ENCODE data around the gene RILPL2. TPM values are rescaled to one million over a fixed set of nuclear protein-coding genes. Genes with fewer than 3 reads are reported as not detected.
A peak's percentile ranks its signal among the peaks of the same experiment; 100 is the strongest.
"Not testable (repeated sequence)": the region's sequence is repeated elsewhere in the genome, so short reads cannot be mapped to it uniquely, and the experiment has no call there.

The RILPL2 gene
- total RNA-seq, 2 donors from 2014 or later: 8.6 to 11.2 TPM

GRCh38 chr12:123396543-123396942 is 39.9 kb downstream of the RILPL2 start:
- Mint-ChIP-seq H3K36me3 (peaks cover 8 to 14% of the 10 kb centered on the region in 2 donors), H3K9me3 (no peaks in the 10 kb centered on the region), H3K27ac (no peak overlapping the region)
- ATAC-seq: no peak
- no peak for DNase-seq (ENCODE audit: low spot score in 2 of 2)

GRCh38 chr12:123395236-123395635 is 41.2 kb downstream of the RILPL2 start:
- Mint-ChIP-seq H3K36me3 (peaks cover 19 to 20% of the 10 kb centered on the region in 2 donors), H3K27ac (peak overlapping the region in 1 of 2 donors; percentile 84), H3K9me3 (no peaks in the 10 kb centered on the region)
- ATAC-seq (no peak), DNase-seq (ENCODE audit: low spot score in 2 of 2) (no peak)

- Mint-ChIP-seq H3K9me3 (no peaks in the 10 kb centered on the region), H3K36me3 (peaks cover 24% of the 10 kb centered on the region in 2 donors), H3K27ac (no peak overlapping the region)
- DNase-seq (ENCODE audit: low spot score in 2 of 2) (no peak), ATAC-seq (no peak)
Observed at GRCh38 chr12:123393747-123394146, 42.7 kb downstream of the RILPL2 start.

DNA sequence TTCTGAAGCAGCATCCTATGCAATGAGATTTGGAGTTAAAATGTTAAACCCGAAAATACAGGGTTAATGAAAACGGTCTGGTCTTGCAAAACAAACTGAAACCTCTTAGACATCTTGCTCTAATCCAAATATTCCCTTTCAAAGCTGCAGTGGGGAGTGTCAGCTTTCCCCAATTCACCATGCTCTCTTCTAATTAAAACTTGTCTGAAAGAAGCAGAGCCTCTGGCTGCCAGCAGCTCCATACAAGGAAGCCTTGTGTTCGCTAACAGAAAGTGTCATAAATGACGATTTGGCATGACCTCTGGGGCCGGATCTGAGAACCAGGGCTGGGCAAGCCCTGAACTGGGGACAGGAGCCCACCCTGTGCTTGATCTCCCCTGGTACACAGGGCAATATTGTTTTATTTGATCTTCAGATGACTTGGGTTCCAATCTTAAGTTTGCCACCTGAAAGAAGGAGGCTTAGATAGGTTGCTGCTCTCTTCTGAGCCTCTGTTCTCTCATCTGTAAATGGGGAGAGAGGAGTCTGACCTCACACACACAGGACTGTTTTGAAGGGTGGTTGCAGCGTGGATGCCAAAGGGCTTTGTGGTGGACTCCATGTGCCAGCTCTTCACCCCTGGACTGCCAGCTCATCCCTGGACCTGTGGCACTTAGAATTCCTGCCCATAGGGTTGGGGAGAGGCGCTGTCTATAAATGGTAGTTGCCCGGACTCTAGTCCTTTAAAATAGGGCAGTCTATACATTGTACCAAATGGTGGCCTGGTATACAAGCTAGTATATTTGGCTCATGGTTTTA is 44.7 kb downstream of the RILPL2 start:
- Mint-ChIP-seq H3K9me3 (no peaks in the 10 kb centered on the region), H3K27ac (peak overlapping the region in 1 of 2 donors; percentile 9)

GRCh38 chr12:123390498-123391426 is 45.7 kb downstream of the RILPL2 start:
- ATAC-seq: no peak
- Mint-ChIP-seq H3K9me3 (no peaks in the 10 kb centered on the region), H3K27ac (peak overlapping the region; percentile 33 to 72), H3K36me3 (peaks cover 24% of the 10 kb centered on the region in 2 donors)
- no peak for DNase-seq (ENCODE audit: low spot score in 2 of 2)

More for the DNA sequence above, 44.7 kb downstream of the RILPL2 start:
- DNase-seq (ENCODE audit: low spot score in 2 of 2) (no peak), ATAC-seq (no peak)
- peaks cover 24% of the 10 kb centered on the region in 2 donors for H3K36me3 Mint-ChIP-seq

- peak overlapping the region; percentile 65 to 72 for H3K27ac Mint-ChIP-seq
- DNase-seq (ENCODE audit: low spot score in 2 of 2): peak; percentile 26 to 60
- peak; percentile 2 to 27 for ATAC-seq
- peaks cover 16 to 19% of the 10 kb centered on the region in 2 donors for H3K36me3 Mint-ChIP-seq
- no peaks in the 10 kb centered on the region for H3K9me3 Mint-ChIP-seq
Observed at GRCh38 chr12:123389560-123390351, 46.7 kb downstream of the RILPL2 start.

GRCh38 chr12:123388951-123389559 is 47.4 kb downstream of the RILPL2 start:
- ATAC-seq (peak in 1 of 2 donors; percentile 2), DNase-seq (ENCODE audit: low spot score in 2 of 2) (no peak)
- Mint-ChIP-seq H3K36me3 (peaks cover 15 to 17% of the 10 kb centered on the region in 2 donors), H3K9me3 (no peaks in the 10 kb centered on the region), H3K27ac (no peak overlapping the region)

DNA sequence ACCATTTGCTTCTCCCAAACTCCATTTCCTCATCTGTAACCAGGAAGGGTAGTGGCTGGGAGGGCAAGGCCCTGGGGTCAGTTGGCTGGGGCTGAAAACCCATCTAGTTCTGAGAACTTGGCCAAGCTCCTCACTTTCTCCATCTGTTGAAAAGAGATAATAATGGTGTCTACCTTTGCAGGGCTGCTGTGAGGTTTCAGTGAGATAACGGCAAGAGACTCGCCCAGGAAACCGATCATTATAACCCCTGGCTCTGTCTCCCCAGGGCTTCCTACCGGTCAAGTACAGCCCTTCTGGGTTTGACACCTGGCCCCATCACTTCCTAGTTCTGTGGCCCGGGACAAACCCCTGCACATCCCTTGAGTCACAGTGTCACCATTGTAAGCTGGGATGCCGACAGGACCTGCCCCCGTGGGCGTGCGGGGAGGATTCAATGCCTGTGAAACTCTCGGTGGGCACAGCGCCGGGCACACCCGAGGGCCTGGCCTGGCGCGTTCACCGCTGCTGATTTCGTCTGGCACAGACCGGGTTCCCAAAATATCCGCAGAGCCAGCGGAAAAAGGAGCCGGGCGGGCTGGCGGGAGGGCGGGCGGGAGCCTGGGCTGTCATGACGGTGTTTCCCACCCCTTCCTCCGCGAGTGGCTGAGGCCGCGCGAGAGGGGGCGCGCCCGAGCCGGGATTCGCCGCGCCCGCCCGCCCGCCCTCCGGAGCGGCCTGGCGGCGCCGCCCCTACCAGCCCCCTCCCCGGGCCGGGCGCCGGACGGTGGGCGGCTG is 48.1 kb downstream of the RILPL2 start:
- peaks cover 15 to 17% of the 10 kb centered on the region in 2 donors for H3K36me3 Mint-ChIP-seq

GRCh38 chr12:123387508-123388176 is 48.8 kb downstream of the RILPL2 start:
- no peak for DNase-seq (ENCODE audit: low spot score in 2 of 2)
- Mint-ChIP-seq H3K27ac (peak overlapping the region; percentile 53 to 74), H3K36me3 (peaks cover 12 to 17% of the 10 kb centered on the region in 2 donors), H3K9me3 (no peaks in the 10 kb centered on the region)
- no peak for ATAC-seq

More for the DNA sequence above, 48.1 kb downstream of the RILPL2 start:
- DNase-seq (ENCODE audit: low spot score in 2 of 2): peak; percentile 75 to 92
- H3K27ac Mint-ChIP-seq: peak overlapping the region; percentile 50 to 74
- H3K9me3 Mint-ChIP-seq: no peaks in the 10 kb centered on the region
- peak; percentile 68 to 69 for ATAC-seq

DNA sequence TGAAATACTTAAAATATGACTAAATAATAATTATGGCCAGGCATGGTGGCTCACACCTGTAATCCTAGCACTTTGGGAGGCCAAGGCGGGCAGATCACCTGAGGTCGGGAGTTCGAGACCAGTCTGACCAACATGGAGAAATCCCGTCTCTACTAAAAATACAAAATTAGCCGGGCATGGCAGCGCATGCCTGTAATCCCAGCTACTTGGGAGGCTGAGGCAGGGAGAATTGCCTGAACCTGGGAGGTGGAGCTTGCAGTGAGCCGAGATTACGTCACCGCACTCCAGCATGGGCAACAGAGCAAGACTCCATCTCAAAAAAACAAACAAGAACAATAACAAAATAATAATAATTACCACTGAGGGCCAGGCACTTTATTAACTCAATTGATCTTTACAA is 50.9 kb downstream of the RILPL2 start:
- H3K27ac Mint-ChIP-seq; DNase-seq (ENCODE audit: low spot score in 2 of 2): not testable (repeated sequence)

GRCh38 chr12:123384994-123385376 is 51.5 kb downstream of the RILPL2 start:
- Mint-ChIP-seq H3K36me3 (peaks cover 2% of the 10 kb centered on the region in 2 donors), H3K27ac (peak overlapping the region in 1 of 2 donors; percentile 22), H3K9me3 (no peaks in the 10 kb centered on the region)
- DNase-seq (ENCODE audit: low spot score in 2 of 2): no peak
- ATAC-seq: no peak

More for the DNA sequence above, 50.9 kb downstream of the RILPL2 start:
- H3K36me3 Mint-ChIP-seq, H3K9me3 Mint-ChIP-seq, ATAC-seq: not testable (repeated sequence)

DNA sequence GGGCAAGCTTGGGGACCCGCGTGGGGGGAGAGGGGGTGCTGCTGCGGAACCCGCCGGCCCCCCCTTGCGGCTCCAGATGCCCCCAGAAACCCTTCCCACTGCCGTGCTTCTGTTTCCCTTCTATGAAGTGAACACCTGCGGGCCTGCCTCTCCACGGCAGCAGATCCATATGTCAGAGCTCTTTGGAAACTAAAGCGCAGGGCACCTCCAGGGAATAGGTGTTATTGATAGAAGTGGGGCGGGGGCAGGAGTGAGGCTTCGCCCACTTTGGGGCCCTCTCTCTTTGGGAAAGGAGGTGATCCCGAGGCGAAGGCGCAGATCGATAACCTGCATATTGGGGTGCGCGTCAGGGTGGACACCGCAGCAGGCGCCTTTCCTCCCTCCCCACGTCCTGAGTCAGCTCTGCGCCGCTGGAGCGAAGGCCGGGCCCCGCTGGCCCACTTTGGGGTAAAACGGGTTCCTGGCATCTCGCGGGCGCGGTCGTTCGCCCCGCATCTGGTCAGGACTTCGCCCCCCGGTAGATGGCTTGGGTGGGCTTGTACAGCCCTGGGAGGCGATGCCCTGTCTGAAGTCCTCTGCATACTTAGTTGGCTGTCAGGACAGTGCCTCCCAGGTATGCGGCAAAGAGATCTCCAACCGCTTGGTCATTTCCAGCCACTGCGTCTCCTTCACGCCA is 52.0 kb downstream of the RILPL2 start:
- Mint-ChIP-seq H3K27ac (peak overlapping the region; percentile 36 to 84), H3K9me3 (no peaks in the 10 kb centered on the region), H3K36me3 (no peaks in the 10 kb centered on the region)
- ATAC-seq: no peak
- DNase-seq (ENCODE audit: low spot score in 2 of 2): peak; percentile 29 to 63

GRCh38 chr12:123382684-123383083 is 53.8 kb downstream of the RILPL2 start:
- H3K9me3 Mint-ChIP-seq: no peaks in the 10 kb centered on the region
- H3K27ac Mint-ChIP-seq: peak overlapping the region in 1 of 2 donors; percentile 46

GRCh38 chr12:123379391-123379790 is 57.1 kb downstream of the RILPL2 start:
- ATAC-seq (no peak), DNase-seq (ENCODE audit: low spot score in 2 of 2) (no peak)
- no peak overlapping the region for H3K27ac Mint-ChIP-seq
- H3K9me3 Mint-ChIP-seq: no peaks in the 10 kb centered on the region
- H3K36me3 Mint-ChIP-seq: no peaks in the 10 kb centered on the region

More at GRCh38 chr12:123382684-123383083, 53.8 kb downstream of the RILPL2 start:
- ATAC-seq (no peak), DNase-seq (ENCODE audit: low spot score in 2 of 2) (no peak)
- H3K36me3 Mint-ChIP-seq: no peaks in the 10 kb centered on the region

All from activated naive CD4-positive, alpha-beta T cell treated with anti-CD3 and anti-CD28 coated beads, Interleukin-2, amount 50 U/mL, for 72 hours (primary cell).